Fibroblast of skin of left quadriceps (primary cell): Measurements from ENCODE around the gene HUNK.
"Not testable (repeated sequence)": the region's sequence is repeated elsewhere in the genome, so short reads cannot be mapped to it uniquely, and the experiment has no call there.

ENCODE experiments used
- DNase-seq, 2 experiments: peaks; one replicate each; pipeline ENCODE4 v3.0.0-alpha.2; 2013; ENCODE audit warnings: low read depth in 2 of 2

Gene HUNK

GRCh38 chr21:31918250-31918775, 45.5 kb downstream of the HUNK start:
- no peak for DNase-seq

- no peak for DNase-seq
Measured at GRCh38 chr21:31920275-31920674, 47.5 kb downstream of the HUNK start.

GRCh38 chr21:31921079-31921478, 48.3 kb downstream of the HUNK start:
- no peak for DNase-seq

GRCh38 chr21:31922881-31923280, 50.1 kb downstream of the HUNK start:
- no peak for DNase-seq

GRCh38 chr21:31923756-31924155, 50.9 kb downstream of the HUNK start:
- no peak for DNase-seq

GRCh38 chr21:31924548-31924947, 51.7 kb downstream of the HUNK start:
- no peak for DNase-seq

DNA sequence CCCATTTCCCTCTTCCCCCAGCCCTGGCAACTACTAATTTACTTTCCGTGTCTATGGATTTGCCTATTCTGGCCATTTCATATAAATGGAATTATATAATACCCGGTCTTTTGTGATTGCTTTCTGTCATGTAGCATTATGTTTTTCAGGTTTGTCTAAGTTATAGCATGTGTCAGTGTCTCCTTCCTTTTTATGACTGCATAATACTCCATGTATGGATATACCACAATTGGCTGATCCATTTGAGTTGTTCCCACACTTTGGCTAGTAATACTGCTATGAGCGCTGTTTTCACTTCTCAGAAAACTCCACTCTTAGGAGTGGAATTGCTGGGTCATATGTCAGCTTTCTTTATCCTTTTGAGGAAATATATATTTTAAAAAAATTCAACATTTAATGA, 53.7 kb downstream of the HUNK start:
- no peak for DNase-seq

- no peak for DNase-seq
Measured at GRCh38 chr21:31927689-31928353, 55.0 kb downstream of the HUNK start.

- DNase-seq, result no peak
Measured at GRCh38 chr21:31928656-31929055, 55.8 kb downstream of the HUNK start.

GRCh38 chr21:31929548-31929947, 56.7 kb downstream of the HUNK start:
- no peak for DNase-seq

DNA sequence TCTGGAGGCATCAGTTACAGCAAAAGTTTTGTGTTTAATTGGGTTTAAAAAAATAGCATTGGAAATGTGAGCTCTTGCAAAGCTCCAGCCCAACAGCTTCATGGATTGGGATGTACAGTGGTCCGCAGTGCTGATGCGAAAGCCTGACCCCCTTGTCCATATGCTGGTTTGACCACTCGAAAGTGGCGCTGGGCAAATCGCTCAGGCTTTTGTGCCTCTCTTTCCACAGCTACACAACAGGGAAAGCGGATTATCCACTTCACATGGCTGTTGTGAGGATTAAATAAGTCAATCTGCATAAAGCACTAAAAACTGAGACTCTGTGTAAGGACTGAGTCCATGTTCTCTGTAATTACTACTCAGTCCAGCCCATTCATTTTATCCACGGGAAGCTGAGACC, 57.2 kb downstream of the HUNK start:
- DNase-seq, result no peak

DNA sequence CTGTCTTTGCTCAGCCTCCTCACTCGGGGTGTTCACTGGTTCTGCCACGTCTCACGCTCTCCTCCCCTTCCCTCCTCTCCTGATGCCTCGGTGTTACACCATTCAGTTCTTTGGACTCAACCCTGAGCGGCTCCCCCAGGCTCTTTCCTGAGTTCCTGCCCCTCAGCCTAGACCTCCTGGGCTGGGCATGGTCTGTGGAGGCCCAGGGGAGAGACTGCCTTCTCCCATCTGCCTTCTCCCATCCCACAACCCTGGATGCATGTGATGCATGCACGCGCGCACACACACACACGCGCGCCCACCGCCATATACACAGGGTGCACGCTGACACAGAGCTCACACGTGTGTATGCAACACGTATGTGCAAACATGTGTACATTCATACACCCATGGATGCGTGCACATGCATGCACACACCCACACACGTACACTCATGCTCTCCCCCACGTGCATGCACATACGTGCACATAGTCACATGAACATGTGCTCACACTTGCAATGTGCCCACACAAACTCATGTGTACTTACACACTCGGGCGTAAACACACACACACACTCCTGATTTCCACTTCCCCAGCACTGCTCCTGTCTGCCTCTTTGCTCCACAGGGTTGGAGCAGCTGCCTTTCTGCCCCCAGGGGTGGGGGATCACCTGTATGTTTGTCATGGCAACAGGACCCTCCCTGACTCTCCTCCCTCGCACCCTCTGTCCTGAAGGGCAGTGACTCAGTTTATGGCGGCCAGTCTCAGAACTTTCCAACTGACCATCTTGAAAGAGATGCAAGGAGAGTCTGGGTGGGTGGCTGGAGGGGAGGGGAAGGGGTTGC, 59.0 kb downstream of the HUNK start:
- no peak for DNase-seq

DNA sequence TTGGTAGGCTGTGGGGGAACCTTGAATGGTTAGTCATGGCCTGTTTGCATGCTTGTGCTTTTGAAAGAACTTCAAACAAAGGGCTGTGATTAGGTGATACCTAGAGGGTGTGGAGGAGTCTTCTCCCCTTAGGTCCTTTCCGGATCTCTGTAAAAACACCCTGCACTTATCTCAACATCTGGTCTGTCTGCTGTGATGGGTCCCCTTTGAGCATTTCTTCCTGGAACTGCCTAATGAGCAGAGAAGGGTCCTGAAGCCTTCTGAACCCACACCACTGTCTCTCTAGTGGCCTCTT, 59.6 kb downstream of the HUNK start:
- no peak for DNase-seq

- no peak for DNase-seq
Measured at GRCh38 chr21:31937303-31937702, 64.5 kb downstream of the HUNK start.

DNA sequence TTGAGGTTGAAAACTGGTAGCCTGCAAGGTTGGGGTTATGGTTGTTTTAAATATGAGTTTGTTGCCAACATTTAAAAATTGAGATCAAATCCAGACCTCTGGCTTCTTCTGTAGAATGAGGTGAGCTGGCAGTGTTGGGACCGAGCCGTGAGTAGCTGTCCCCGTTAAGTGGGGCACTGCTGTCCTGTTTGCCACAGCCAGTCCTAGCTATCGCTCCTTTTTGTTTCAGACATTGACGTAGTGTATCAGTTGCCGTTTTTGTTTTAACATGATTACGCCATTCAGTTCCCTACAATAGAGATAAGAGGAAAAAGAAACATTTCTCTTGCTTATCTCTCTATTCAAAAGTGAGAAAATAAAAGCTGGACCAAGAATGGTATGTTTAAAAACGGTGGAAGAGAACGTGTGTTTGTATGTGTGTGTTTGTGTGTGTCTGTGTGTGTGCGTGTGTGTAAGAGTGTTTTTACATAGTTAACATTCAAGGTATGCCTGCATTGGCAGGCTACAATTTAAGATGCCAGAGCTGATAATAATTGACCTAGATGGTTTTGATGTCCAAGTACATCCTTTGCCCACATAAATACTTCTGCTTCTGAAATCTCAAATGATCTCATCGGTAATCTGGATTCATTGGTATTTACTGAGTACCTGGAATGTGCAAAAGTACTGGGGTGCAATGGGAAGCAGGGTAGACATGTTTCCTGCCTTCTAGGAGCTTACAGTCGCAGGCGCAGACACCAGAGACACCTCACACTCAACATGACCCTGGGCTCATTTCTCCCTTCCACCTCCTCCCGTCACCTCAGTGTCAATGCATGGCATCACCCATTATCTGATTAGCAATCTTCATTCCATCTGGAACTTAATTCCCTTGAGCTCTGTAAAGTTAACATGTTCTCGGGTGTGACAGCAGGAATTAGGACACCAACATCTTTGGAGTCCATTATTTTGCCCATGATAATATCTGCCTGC, 65.8 kb downstream of the HUNK start:
- DNase-seq, result no peak

GRCh38 chr21:31941694-31942093, 68.9 kb downstream of the HUNK start:
- DNase-seq, result no peak

GRCh38 chr21:31943561-31943960, 70.7 kb downstream of the HUNK start:
- DNase-seq, result no peak

- DNase-seq, result no peak
Measured at GRCh38 chr21:31945141-31945540, 72.3 kb downstream of the HUNK start.

GRCh38 chr21:31945546-31945945, 72.7 kb downstream of the HUNK start:
- peak; percentile 83 to 85 for DNase-seq

DNA sequence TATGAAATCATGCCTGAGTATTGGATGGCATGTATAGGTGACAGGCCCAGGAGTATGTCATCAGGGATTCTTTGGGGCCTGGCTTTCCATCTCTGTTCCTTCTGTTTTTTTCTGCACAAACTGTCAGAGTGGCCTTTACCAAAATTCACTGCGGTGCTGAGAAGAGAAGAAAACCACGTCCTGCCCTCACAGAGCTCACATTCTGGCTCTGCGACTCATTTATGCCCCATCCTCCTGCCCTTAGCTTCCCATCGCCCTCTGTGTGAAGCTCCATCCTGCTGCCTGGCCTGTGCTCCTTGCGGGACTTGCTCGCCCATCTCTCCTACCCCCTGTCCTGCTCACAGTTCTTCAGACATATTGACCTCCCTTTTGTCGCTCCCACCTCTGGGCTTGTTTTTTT, 73.4 kb downstream of the HUNK start:
- DNase-seq, result no peak

GRCh38 chr21:31946876-31947550, 74.2 kb downstream of the HUNK start:
- DNase-seq, result not testable (repeated sequence)

DNA sequence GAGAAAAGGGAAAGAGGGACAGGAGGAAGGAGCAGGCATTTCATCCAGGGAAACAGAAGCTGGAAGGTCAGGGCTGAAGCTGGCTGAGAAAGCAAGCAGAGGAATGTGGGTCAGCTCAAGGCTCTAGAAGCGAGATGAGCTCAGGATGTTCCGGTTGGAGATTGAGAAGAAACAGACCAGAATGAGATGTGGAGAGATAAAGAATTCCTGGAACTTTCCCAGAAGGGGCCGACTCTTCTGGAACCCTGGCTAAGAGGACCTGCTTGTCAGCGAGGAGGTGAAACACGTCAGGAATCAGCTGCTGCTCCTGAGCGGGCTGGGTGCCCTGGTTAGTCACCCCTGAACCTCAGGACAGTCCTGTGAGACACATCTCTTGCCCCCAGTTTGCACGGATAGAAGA, 75.9 kb downstream of the HUNK start:
- DNase-seq, result no peak
